DMS 273 treated with DMSO at 0.1 percent for 48 hours (cell line): ENCODE measurements around the gene FGD5.

Experiments
- DNase-seq: peaks from one replicate; lab custom pipeline; 2025; lab: John Stamatoyannopoulos, UW

The FGD5 gene, protein sequence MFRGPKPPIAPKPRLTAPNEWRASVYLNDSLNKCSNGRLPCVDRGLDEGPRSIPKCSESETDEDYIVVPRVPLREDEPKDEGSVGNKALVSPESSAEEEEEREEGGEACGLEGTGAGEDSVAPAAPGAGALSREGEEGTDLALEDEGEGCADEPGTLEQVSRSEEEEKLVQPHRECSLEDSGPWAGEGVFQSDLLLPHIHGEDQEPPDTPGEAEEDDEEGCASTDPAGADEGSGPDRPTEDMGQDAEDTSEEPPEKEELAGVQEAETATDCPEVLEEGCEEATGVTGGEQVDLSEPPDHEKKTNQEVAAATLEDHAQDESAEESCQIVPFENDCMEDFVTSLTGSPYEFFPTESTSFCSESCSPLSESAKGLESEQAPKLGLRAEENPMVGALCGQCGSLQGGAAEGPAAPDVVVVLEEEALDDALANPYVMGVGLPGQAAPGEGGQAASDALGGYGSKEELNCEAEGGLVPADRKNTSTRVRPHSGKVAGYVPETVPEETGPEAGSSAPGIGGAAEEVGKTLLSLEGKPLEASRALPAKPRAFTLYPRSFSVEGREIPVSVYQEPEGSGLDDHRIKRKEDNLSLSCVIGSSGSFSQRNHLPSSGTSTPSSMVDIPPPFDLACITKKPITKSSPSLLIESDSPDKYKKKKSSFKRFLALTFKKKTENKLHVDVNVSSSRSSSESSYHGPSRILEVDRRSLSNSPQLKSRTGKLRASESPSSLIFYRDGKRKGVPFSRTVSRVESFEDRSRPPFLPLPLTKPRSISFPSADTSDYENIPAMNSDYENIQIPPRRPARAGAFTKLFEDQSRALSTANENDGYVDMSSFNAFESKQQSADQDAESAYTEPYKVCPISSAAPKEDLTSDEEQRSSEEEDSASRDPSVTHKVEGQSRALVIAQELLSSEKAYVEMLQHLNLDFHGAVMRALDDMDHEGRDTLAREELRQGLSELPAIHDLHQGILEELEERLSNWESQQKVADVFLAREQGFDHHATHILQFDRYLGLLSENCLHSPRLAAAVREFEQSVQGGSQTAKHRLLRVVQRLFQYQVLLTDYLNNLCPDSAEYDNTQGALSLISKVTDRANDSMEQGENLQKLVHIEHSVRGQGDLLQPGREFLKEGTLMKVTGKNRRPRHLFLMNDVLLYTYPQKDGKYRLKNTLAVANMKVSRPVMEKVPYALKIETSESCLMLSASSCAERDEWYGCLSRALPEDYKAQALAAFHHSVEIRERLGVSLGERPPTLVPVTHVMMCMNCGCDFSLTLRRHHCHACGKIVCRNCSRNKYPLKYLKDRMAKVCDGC (N-terminal part only)

DNA sequence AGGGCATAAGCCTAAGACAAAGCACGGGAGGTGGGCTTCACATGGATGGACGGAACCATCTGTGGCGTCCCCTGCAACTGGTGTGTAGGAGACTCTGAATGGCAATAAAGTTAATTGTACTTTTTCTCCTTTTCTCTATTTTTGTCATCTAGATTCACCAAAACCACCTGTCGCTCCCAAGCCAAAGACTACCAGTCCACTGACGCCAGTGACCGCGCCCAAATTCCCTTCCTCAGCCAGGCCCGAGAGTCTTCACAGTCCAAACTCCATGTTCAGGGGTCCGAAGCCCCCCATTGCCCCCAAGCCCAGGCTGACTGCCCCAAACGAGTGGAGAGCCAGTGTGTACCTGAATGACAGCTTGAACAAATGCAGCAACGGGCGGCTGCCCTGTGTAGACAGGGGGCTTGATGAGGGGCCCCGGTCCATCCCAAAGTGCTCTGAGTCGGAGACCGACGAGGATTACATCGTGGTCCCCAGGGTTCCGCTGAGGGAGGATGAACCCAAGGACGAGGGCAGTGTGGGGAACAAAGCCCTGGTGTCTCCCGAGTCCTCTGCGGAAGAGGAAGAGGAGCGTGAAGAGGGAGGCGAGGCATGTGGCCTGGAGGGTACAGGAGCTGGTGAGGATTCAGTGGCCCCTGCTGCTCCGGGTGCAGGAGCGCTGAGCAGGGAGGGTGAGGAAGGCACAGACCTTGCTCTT, at the start of gene FGD5:
Gene FGD5, plus strand, starts transcription at position 159 of the 697 bp plus-strand sequence. Its CDS starts 110 bp downstream, at position 269.
- DNase-seq, result no peak

DNA sequence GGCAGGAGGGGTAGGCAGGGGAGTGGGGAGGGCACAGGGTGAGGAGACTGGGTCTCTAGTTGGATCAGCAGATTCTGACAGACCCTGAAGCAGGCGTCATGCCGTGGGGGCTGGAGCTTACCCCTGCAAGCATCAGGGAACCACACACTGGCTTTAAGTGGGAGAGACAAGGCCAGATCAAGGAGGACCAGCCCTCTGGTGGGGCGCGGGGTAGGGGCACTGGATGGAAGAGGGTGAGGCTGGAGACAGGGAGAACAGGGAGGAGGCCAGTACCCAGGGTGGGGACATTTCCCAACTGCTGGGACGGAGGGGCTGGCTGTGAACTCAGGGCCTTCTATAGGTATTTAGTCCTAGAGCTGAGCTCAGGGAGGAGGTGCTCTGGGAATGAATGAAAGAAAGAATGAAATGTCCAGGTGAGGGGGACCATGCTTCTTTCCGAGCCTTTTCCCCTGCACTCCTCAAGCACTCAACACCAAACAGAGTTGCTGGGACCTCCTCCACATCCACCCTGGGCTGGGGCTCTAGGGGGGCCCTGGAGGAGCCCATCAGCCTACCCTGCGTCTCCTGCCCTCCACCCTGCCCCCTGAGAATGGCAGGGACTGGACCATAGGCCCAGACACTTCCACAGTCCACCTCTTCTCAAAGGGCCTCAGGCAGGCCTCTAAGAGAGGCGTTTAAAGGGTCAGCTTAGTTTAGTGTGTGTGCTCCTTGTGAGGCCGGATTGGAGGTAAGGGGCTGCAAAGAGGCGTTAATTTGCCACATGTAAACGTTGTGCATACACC, 49.0 kb upstream of the FGD5 start:
- no peak for DNase-seq

DNA sequence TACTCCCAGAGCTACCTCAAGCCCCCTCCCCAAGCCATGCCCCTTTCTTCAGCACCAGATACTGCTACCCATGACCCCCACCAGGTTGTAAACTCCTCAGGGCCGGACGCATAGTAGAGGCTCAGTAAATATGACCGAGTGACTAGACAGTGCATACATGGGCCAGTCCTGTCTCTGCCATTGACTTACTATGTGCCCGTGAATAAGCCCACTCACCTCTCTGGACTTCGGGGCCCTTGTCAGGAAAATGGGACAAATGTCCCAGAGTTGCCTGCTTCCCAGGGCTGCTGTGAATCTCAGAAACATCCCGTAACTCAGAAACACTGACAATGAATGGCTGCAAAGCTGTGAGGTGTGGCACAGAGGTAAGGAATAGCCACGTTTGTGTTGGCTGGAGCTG, 48.2 kb upstream of the FGD5 start:
- no peak for DNase-seq

DNA sequence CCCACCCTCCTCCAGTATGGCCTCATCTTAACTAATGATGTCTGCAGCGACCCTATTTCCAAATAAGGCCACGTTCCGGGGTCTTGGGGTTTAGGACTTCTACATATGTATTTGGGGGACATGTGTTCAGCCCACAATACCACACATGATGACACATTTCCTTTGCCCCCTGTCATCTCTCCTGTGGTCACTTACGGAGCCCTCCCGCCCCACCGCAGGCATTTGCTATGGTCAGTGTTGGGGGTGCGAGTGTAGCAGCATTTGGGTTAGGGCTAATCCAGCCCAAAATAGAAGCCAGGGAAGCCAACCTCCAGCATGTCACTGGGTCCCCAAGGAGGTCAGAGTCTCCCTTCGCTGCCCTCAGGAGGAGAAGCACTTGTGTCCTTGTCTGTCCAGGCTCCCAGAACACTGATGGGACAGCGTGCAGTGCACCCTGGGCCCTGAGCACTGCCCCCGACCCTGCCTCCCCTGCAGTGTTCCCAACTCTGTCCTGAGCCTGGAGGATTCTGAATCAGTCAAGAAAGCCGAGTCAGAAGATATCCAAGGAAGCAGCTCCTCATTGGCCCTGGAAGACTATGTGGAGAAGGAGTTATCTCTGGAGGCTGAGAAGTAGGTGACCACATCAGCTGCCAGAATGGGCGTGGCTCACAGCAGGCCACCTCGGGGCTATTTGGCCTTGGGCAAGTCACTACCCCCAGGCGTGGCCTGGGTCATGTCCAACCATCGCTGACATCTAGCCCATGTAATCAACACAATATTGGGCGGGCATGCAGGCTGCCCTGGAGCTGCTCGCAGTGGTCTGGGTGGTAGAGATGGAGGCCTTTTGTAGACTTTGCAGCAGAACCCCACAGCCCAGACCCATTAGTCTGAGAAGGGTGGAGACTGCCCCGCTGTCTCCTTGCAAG, 46.9 kb upstream of the FGD5 start:
- no peak for DNase-seq

DNA sequence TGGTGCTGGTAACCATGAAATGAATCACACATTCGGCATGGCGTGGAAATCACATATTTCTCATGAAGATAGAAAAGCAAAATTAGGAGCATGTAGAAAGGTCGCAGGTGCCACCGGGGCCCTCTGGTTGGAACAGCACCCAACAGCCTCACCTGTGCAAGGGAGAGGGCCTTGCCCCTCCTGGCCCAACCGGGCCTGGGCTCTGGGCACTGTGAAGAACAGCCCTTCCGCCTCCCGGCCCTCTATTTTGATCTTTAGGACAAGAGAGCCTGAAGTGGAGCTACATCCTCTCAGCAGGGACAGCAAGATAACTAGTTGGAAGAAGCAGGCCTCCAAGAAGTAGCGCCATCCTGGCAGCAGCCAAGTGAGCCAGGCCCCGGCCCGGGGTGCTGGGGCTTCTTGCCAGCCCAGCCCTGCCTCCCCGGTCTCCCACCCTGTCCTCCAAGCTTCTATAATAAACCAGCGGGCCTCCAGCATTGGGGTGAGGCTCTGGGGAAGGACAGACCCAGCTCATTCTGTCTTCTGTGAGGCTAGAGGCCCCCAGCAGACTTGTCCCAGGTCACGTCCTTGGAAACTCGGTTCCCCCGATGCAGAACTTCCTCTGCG, 46.1 kb upstream of the FGD5 start:
- DNase-seq, result no peak

DNA sequence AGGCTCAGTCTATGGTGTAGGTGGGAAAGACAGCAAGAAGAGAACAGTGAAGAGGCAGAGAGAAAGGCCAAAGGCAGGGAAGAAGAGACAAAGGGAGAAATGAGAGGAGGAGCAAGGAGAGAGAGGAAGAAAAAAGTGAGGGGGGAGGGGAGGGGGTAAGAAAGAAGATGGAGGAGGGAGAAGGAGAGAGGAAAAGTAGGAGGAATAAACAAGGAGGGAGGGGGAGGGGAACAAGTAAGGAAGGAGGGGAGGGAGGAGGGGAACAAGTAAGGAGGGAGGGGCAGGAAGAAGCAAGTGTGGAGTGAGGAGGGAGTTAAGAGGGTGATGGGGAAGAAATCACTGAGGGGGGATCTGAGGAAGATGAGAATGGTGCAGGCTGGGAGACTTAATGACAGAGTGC, 45.5 kb upstream of the FGD5 start:
- DNase-seq, result no peak

DNA sequence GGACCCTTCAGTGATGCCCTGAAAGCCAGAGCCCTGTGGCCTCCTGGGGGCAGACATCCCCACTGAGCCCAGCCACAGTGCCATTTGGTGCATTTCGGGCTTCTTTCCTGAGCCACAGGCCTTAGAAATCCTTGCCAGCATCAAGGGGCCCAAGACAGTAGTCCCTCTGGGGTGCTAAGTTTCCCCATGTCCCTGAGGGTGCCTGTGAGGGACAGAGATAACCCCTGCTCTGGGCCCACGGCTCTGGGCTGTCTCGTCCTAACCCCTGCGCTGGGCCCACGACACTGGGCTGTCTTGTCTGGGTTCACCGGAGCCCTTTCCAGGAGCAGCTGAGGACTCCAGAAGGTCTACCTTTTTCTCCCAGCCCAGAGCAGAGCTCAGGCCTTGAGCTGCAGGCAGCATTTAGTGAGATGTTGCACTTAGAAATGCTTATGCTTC, 45.1 kb upstream of the FGD5 start:
- no peak for DNase-seq

DNA sequence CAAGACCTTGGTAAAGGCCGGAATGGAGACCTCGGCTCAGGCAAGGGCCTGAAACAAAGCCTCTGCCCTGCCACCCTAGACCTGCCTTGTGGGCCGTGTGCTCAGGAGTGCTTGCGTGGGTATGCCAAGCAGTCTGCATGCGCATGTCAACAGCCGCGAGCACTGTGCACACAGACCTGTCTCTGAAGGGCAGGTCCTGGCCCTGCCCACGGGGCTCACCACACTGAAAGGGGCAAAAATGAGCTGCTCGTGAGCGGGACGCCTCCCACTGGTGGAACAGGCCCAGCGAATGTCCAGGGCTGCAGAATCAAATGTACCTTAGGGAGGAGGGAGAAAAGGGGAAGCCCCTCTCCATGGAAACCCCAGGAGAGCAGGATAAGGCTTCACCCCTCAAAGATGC, 44.3 kb upstream of the FGD5 start:
- DNase-seq, result no peak

DNA sequence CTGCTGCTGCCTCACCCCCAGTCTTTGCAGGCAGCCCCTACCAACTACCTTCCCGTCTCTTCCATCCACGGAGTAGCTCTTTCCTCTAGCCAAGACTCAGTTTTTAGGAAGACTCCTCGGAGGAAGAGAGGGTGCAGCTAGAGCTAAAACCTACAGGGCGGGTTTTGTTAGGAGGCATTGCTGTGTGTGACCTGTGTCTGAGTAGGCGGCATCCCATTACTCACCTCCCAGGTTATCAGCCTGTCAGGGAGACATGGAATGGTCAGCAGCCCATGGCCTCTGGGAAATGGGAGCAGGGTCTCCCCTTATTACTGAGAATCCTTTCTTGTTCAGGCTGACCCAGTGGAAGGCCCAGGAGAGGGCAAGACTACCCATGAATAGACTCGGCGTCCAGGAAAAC, 43.8 kb upstream of the FGD5 start:
- DNase-seq, result no peak

DNA sequence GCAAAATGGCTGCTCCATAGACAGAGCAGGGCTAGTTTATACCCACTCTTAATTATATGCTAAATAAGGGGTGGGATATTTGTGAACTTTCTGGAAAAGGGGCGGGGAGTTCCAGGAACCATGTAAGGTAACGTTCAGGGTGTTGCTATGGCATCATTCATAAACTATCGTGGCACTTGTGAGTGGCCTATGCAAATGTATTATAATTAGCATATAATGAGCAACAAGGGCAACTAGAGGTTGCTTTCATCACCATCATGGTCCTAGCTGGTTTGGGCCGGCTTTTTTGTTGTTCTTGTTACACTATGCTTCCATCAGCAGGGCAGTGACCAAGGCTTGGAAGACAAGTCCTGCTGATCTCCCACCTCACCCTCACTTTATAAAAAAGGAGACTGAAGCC, 43.2 kb upstream of the FGD5 start:
- no peak for DNase-seq

DNA sequence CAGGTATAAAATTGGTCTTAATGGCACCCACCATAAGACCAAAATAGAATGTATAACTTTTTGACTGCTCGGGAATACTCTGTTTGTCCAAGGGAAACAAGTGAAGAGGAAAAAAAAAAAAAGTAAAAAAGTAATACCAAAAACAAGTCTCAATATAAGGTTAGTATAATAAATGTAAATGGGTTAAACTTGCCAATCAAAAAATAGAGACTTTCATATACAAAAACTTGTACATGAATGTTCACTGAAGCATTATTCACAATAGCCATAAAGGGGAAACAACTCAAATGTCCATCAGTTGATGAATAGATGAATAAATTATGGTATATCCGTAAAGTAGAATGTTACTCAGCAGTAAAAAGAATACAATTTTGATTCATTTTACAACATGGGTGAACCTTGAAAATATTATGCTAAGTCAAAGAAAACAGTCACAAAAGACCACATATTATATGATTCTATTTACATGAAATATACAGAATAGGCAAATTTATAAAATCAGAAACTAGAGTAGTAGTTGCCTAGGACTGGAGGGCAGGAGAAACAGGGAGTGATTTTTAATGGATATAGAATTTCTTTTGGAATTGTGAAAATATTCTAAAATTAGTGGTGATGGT, 39.6 kb upstream of the FGD5 start:
- DNase-seq, result no peak

DNA sequence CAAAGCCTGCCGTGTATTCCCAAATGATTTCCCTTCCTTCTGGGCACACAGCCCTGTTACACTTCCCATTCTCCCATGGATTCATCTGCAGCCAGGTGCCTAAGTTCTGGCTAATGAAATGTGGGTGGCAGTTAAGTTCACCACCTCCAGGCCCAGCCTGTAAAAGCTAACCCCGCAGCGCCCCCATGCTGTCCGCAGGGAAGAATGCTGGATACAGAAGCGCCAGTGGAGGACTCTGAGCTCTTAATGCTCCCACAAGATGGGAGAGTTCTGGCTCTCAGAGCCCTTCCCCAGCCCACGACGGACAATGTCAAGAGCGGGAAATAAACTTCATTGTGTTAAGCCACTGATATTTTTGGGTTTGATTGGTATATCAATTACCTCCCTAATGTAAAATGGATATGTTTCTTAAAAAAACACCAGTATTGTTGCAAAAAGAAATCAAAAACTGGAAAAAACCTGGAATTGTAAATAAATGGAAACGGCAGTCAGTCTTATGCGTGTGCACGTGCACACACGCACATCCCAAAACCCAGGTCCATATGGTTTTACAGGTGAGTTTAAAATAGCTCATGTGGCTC, 37.7 kb upstream of the FGD5 start:
- DNase-seq, result peak; percentile 20

DNA sequence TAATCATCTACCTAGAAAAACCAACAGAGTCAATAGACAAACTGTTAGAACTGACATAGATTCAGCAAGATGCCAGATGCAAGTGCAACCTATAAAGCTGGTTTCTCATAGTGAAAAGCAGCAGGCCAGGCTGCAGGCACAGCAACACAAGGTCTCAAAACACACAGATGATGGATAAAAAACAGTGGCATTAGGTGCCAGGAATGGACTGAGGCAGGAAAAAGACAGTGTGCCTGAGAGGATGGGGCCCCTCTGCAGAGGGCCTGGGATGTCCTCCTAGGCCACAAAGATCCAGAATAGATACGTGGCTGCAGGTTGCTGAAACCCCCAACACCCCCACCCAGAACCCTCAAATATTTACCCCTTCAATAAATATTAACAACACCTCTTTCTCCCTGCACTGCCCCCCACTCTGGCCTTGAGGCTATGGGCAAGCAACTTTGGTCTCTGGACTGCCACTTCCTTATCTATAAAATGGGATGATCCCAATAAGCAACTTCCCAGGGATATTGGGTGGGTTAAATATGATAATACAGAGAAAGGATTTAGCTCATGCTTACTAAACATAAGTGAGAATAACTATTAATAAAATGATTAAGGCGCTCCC, 35.2 kb upstream of the FGD5 start:
- DNase-seq, result no peak

DNA sequence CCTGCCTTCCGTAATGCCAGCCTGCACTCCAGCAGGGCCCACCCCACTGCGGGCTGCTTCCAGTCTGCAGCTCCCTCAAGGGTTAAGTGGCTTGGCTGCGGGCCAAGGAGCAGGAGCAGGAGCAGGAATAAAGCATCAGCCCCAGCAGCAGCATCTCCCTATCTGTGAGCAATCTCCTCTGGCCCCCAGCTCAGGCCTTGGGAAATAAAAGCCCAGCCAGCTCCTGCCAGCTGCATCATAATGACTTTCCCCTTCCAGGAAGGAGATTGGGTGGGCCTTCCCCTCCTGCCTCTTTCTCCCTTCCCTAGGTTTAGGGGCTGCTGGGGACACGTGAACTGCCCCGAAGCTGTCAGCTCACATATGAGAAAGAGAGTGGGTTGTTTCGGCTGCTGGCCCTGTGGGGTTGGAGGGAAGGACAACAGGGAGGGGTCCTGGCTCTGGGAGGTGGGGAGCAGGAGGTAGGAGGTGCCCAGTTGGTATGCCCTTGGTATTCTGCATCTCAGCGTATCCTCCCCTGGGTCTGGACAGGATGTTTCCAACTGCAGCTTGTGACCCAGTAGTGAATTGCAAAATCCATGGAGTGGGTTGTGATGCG, 34.6 kb upstream of the FGD5 start:
- no peak for DNase-seq

DNA sequence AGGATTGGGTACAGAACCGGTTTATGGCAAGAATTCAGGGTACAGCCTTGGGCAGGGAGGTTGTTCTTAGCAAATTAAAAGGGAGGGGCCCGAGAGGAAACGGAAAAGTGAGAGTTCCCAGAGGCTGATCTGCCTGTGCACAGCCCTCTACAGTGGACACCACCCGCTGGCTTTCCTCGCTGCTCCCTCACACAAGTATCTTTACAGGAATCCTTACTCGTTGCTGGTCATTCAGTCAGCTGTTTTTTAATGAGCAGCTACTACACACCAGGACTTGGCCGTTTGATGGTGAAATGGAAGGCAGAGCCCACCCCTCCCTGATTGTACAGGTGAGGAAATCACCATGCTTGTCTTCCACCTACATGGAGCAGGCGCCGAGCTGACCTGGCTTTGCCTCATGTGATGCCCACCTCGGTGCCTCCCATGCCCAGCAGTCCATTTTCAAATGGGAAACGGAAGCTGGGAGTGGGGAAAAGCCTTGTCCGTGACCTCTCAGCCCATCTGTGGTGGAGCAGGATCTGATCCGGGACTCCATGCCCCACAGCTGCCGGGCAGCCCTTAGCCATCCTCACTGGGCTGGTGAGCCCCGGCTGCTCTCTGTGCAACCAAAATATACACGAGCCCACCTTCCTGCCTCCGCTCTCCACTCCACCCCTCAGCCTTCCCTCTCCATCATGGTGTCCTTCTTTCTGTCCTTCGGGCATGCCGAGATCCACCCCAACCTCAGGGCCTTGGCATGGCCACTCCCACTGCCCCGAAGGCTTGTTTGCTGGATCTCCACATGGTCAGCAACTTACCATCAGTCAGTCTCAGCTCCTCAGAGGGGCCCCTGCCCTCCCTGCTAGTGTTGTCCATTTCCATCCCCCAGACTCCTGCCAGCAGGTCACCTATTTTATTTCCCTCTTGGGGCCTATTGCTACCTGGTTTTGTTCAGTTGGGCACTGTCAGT, 33.3 kb upstream of the FGD5 start:
- DNase-seq, result no peak

DNA sequence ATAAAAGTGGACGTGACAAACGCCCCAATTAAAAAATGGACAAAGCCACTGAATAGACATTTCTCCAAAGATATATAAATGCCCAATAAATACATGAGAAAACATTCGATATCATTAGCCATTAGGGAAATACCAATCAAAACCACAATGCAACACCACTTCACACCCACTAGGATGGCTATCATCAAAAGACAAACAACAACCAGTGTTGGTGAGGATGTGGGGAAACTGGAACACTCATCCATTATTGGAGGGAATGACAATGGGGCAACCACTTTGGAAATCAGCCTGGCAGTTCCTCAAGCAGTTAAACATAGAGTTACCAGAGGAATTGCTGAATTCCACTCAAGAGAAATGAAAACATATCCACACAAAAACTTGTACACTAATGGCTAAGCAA, 32.4 kb upstream of the FGD5 start:
- no peak for DNase-seq

DNA sequence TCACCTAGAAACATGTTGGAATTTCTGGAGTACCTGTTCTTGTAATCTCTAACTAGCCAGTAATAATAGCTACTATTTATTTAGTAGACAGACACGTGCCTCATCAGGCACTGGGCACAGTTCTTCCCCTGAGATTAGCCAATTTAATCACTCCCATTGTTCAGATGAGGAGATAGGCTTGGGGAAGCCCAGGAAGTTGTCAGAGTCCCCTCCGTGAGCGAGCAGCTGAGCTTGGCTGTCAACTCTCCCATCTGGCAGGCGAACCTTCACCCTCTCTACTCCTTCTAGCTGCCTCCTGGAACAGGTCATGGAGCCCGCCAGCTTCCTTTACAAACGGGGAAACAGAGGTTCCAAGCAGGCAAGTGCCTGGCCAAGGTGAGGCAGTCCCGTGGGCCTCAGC, 31.1 kb upstream of the FGD5 start:
- no peak for DNase-seq
